ENCODE measurements around the gene MITF. TPM values are rescaled to one million over a fixed set of nuclear protein-coding genes. Genes with fewer than 3 reads are reported as not detected.

Gene MITF
- total RNA-seq, 1 donor, result 2.1 TPM

GRCh38 chr3:69811452-69812401 is 72.5 kb downstream of the MITF start:
- no peaks in the 10 kb centered on the region for H3K9me3 ChIP-seq (ENCODE audit: low read depth, low read length)
- H3K4me1 ChIP-seq (ENCODE audit: insufficient read depth, low read length), result no peaks in the 10 kb centered on the region
- H3K27me3 ChIP-seq (ENCODE audit: insufficient read depth, low read length), result no peaks in the 10 kb centered on the region
- H3K4me3 ChIP-seq (ENCODE audit: low read length), result no peak overlapping the region

DNA sequence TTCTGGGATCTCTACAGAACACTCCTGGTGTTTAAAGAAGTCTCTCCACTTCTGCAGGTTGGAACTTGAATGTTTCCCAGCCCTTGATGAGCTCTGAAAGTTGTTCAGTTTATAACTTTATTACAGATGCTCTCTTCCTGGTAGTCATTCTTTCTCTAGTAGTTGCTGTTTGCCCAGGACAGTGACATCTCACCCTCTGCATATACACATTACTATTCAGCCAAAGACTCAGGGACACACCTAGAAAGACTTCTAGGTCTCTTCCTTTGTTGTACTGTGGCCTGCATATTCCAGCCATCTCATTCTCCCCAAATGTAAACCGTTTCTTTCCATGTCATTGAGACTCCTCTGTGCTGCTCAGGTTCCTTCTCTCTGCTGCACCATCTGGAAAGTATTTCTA is 76.7 kb downstream of the MITF start:
- no peaks in the 10 kb centered on the region for H3K27me3 ChIP-seq (ENCODE audit: insufficient read depth, low read length)
- peaks cover 6% of the 10 kb centered on the region for H3K4me1 ChIP-seq (ENCODE audit: insufficient read depth, low read length)
- H3K4me3 ChIP-seq (ENCODE audit: low read length), result no peak overlapping the region
- H3K9me3 ChIP-seq (ENCODE audit: low read depth, low read length), result no peaks in the 10 kb centered on the region

DNA sequence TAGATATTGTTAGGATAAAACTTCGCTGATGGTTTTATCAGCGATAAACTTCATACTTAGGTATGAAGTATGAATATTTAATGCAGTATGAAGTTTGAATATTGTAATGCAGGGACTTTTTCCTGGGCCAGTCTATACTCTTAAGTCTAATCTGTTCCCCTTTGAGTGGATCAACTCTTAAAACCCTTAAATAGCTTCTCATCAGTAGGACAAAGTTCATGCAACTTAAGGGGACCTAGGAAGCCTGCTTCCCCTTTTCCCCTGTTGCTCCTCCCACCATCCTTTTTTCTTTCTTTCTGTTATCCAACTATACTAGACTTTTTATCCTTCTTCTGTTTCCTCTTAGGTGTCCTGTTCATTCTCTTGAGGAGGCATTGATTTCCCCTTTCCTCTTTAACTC is 78.7 kb downstream of the MITF start:
- Histone ChIP-seq H3K4me3 (ENCODE audit: low read length) (no peak overlapping the region), H3K27me3 (ENCODE audit: insufficient read depth, low read length) (no peaks in the 10 kb centered on the region), H3K9me3 (ENCODE audit: low read depth, low read length) (no peaks in the 10 kb centered on the region), H3K4me1 (ENCODE audit: insufficient read depth, low read length) (peaks cover 11% of the 10 kb centered on the region)

- no peak overlapping the region for H3K4me3 ChIP-seq (ENCODE audit: low read length)
- no peaks in the 10 kb centered on the region for H3K9me3 ChIP-seq (ENCODE audit: low read depth, low read length)
- H3K27me3 ChIP-seq (ENCODE audit: insufficient read depth, low read length), result no peaks in the 10 kb centered on the region
- H3K4me1 ChIP-seq (ENCODE audit: insufficient read depth, low read length), result peaks cover 11% of the 10 kb centered on the region
These were observed 80.0 kb downstream of the MITF start for GRCh38 chr3:69819282-69819681.

GRCh38 chr3:69821133-69821532 is 81.9 kb downstream of the MITF start:
- Histone ChIP-seq H3K4me1 (ENCODE audit: insufficient read depth, low read length) (peaks cover 11% of the 10 kb centered on the region), H3K9me3 (ENCODE audit: low read depth, low read length) (no peaks in the 10 kb centered on the region), H3K4me3 (ENCODE audit: low read length) (no peak overlapping the region), H3K27me3 (ENCODE audit: insufficient read depth, low read length) (no peaks in the 10 kb centered on the region)

- H3K9me3 ChIP-seq (ENCODE audit: low read depth, low read length), result no peaks in the 10 kb centered on the region
- H3K4me1 ChIP-seq (ENCODE audit: insufficient read depth, low read length), result peaks cover 4% of the 10 kb centered on the region
- no peak overlapping the region for H3K4me3 ChIP-seq (ENCODE audit: low read length)
- H3K27me3 ChIP-seq (ENCODE audit: insufficient read depth, low read length), result no peaks in the 10 kb centered on the region
These were observed 84.5 kb downstream of the MITF start for GRCh38 chr3:69823743-69824142.

DNA sequence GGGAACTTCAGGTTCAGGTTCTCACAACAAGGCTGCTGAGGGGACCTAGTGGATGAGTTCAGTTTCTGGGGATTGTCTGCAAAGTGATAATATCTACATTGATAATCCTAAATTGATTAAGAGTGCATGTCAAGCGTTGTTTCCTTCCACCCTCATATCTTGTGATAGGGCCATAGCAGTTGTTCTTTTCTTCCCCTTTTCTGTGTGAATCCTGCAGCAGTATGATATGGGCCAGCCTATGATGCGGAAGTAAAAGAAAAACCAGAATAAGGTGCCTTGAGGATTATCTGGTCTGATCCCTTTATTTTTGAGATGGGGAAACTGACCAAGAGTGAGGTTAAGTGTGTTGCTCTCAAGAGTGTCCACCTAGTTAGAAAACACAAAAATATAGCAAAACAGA is 86.2 kb downstream of the MITF start:
- Histone ChIP-seq H3K4me1 (ENCODE audit: insufficient read depth, low read length) (peaks cover 4% of the 10 kb centered on the region), H3K9me3 (ENCODE audit: low read depth, low read length) (no peaks in the 10 kb centered on the region), H3K27me3 (ENCODE audit: insufficient read depth, low read length) (no peaks in the 10 kb centered on the region), H3K4me3 (ENCODE audit: low read length) (no peak overlapping the region)

- H3K9me3 ChIP-seq (ENCODE audit: low read depth, low read length), result no peaks in the 10 kb centered on the region
- H3K4me3 ChIP-seq (ENCODE audit: low read length), result no peak overlapping the region
- peaks cover 4% of the 10 kb centered on the region for H3K4me1 ChIP-seq (ENCODE audit: insufficient read depth, low read length)
- H3K27me3 ChIP-seq (ENCODE audit: insufficient read depth, low read length), result no peaks in the 10 kb centered on the region
These were observed 87.9 kb downstream of the MITF start for GRCh38 chr3:69827127-69827526.

DNA sequence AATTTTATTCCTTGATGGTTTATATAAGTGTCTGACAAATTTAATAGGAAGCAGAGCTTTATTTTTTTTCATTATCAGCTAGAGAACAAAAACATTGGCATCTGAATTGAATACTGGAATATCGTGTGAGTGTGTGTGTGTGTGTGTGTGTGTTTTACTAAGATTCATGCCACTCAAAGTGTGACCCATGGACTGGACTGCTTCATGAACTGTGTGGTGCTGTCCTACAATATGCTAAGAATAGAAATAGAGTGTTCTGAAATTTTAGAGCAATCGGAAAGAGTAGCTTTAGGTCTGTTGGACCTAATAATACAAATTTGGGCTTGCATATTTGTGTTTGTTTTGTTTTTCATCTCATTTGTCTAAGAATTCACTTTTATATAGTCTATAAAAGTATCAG is 89.6 kb downstream of the MITF start:
- no peaks in the 10 kb centered on the region for H3K9me3 ChIP-seq (ENCODE audit: low read depth, low read length)
- H3K4me1 ChIP-seq (ENCODE audit: insufficient read depth, low read length), result no peaks in the 10 kb centered on the region
- no peaks in the 10 kb centered on the region for H3K27me3 ChIP-seq (ENCODE audit: insufficient read depth, low read length)
- no peak overlapping the region for H3K4me3 ChIP-seq (ENCODE audit: low read length)

- no peaks in the 10 kb centered on the region for H3K4me1 ChIP-seq (ENCODE audit: insufficient read depth, low read length)
- H3K27me3 ChIP-seq (ENCODE audit: insufficient read depth, low read length), result no peaks in the 10 kb centered on the region
- H3K9me3 ChIP-seq (ENCODE audit: low read depth, low read length), result no peaks in the 10 kb centered on the region
- H3K4me3 ChIP-seq (ENCODE audit: low read length), result no peak overlapping the region
These were observed 90.9 kb downstream of the MITF start for GRCh38 chr3:69830147-69830546.

- no peaks in the 10 kb centered on the region for H3K9me3 ChIP-seq (ENCODE audit: low read depth, low read length)
- no peaks in the 10 kb centered on the region for H3K27me3 ChIP-seq (ENCODE audit: insufficient read depth, low read length)
- H3K4me3 ChIP-seq (ENCODE audit: low read length), result no peak overlapping the region
- no peaks in the 10 kb centered on the region for H3K4me1 ChIP-seq (ENCODE audit: insufficient read depth, low read length)
These were observed 92.5 kb downstream of the MITF start for GRCh38 chr3:69831737-69832136.

DNA sequence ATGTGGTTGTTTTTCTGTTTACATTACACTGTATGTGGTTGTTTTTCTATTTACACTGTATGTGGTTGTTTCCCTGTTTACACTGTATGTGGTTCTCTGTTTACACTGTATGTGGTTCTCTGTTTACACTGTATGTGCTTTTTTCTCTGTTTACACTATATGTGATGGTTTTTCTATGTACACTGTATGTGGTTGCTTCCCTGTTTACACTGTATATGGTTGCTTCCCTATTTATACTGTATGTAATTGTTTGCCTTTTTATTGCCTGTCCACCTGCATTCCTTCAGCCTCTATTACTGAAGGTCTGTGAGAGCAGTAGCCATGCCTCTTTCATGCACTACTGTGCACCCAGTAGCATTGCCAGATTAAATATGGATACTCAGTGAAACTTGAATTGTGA is 94.3 kb downstream of the MITF start:
- H3K27me3 ChIP-seq (ENCODE audit: insufficient read depth, low read length), result no peaks in the 10 kb centered on the region
- H3K4me3 ChIP-seq (ENCODE audit: low read length), result no peak overlapping the region
- no peaks in the 10 kb centered on the region for H3K4me1 ChIP-seq (ENCODE audit: insufficient read depth, low read length)
- H3K9me3 ChIP-seq (ENCODE audit: low read depth, low read length), result no peaks in the 10 kb centered on the region

DNA sequence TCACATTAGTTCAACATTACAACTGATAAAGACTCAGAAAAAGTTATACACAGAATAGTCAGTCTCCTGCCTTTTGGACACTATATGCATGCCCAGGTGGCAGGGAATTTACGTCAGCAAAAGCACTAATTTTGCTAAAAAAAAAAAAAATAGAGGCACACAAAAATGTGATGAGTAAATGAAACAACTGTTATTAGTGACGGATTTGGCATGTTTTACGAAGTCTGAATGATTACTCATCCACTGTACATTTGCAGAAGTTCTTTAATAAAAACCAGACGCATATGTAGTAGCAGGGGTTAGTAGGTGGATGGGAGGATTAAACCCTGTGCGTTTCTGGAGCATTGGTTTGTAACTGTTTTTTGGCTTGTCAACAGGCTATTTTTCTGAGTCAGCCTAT is 99.0 kb downstream of the MITF start:
- H3K4me1 ChIP-seq (ENCODE audit: insufficient read depth, low read length), result no peaks in the 10 kb centered on the region
- H3K9me3 ChIP-seq (ENCODE audit: low read depth, low read length), result no peaks in the 10 kb centered on the region
- H3K4me3 ChIP-seq (ENCODE audit: low read length), result no peak overlapping the region
- no peaks in the 10 kb centered on the region for H3K27me3 ChIP-seq (ENCODE audit: insufficient read depth, low read length)

DNA sequence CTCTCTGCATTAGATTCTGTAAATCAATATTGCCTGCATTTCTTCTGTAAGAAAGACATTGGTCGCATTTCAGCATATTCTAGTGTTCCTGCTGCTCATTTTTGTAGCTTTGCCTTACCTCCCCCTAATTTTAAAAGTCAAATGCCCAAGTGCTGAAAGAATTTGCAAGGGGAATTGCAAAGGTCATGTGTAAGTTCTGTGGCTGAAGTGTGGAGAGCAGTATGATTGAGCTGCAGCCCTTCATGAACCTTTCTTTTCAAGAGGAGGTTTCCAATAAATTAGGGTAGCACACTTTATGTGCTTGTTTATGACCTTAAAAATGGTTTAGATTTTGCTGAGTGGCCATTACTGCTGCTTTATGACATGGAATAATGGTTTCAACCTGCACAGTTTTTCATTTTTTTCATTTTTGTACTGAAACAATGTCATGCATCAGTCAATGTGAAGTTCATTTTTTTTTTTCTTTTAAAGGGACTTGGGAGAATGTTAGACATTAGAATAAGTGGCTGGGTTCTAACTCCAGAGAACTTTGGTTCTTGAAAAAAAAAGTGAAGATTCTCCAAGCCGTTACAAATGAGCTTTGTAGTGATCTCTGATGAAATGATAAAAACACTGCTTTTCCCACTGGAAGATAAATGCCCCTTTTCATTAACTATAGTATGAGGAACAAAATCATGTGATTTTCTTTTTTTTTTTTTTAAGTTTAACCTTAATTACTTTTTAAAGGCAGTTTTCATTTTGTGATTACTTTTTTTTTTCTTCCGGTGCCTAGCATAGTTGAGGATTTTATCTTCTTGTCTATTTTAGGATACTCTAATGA is 99.6 kb downstream of the MITF start:
- H3K4me1 ChIP-seq (ENCODE audit: insufficient read depth, low read length), result no peaks in the 10 kb centered on the region
- H3K9me3 ChIP-seq (ENCODE audit: low read depth, low read length), result no peaks in the 10 kb centered on the region
- H3K4me3 ChIP-seq (ENCODE audit: low read length), result no peak overlapping the region
- no peaks in the 10 kb centered on the region for H3K27me3 ChIP-seq (ENCODE audit: insufficient read depth, low read length)

DNA sequence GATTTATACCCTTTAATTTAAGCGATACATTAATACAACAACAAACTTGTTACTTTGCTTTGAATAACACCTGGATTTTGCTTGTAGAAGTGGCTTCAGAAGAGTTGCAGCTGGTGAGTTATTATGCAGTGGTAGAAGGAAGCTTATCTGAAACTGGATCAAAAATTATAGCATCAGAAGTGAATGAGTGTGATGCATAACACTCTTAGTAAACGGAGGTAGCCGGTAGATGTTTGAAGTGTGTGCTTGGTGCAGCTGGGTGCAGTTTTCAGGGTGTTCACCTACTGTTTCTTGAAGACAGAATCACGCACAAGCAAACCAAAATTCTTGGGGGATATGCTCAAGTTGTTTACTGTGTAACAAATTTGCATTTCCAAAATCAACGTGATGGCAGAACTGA is 103.1 kb downstream of the MITF start:
- H3K4me1 ChIP-seq (ENCODE audit: insufficient read depth, low read length), result no peaks in the 10 kb centered on the region
- no peaks in the 10 kb centered on the region for H3K27me3 ChIP-seq (ENCODE audit: insufficient read depth, low read length)
- H3K4me3 ChIP-seq (ENCODE audit: low read length), result no peak overlapping the region
- H3K9me3 ChIP-seq (ENCODE audit: low read depth, low read length), result no peaks in the 10 kb centered on the region
